ENCODE measurements around the gene SON. TPM values are rescaled to one million over a fixed set of nuclear protein-coding genes. Genes with fewer than 3 reads are reported as not detected.

The SON gene
- total and polyA plus RNA-seq, 2 of the 4 experiments (the other 2 are of a cell fraction): 81.6 to 146 TPM

DNA sequence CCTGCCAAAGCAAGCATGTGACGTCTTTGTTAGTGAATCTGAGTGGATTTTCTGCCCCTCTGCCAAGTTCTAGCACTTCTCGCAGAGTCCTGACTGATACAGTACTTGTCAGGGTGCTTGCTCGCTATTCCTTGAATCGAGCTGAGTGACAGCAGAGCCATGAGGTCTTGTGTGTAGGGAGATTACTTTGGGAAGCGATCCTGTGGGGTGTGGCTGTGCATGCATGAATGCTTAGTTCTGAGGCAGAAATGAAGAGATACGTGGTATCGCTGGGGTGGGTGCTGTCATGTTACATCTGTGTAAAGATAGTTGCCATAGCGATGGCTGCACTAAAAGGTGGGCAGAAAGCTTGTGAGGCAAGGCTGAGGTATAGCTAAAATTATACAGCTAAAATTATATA is 32.0 kb upstream of the SON start:
- dilution Hi-C loops (cut with HindIII; ENCODE audit: low sequenced_read_pairs, unreplicated experiment) (no loop called here), intact Hi-C loops (cut with micrococcal nuclease) (no loop called here), in situ Hi-C loops (cut with MboI; ENCODE audit: low sequenced_read_pairs) (no loop called here)
- H3K9ac ChIP-seq (ENCODE audit: low read depth, low read length): no peak overlapping the region
- H3K4me3 ChIP-seq (ENCODE audit: insufficient read depth, low read depth, low read length): no peak overlapping the region
- H4K20me1 ChIP-seq (ENCODE audit: insufficient read depth, low read length): no peaks in the 10 kb centered on the region
- H4K5ac ChIP-seq (ENCODE audit: low read depth, low read length): no peak overlapping the region
- H2AFZ ChIP-seq (replicated peaks; ENCODE audit: low read length, poor library complexity): no peak overlapping the region
- ChIA-PET POLR2A (ENCODE audit: unreplicated experiment) (interaction anchor here (0.9 kb wide), 1 partner anchor 33 kb away, joined by 4 read pairs; no protein-coding TSS in a partner anchor), CTCF (no interaction called here)
- BruUV-seq (replicated peaks): no TSS peak
- H4K91ac ChIP-seq (ENCODE audit: insufficient read depth, low read depth, low read length): no peak overlapping the region
- peaks cover 38% of the 10 kb centered on the region for H3K36me3 ChIP-seq (ENCODE audit: control insufficient read depth, insufficient read depth, low read length)
- no peak overlapping the region for H2BK15ac ChIP-seq (ENCODE audit: low read depth, low read length)
- H3K4me2 ChIP-seq (ENCODE audit: low read depth, low read length): no peak overlapping the region
- no peak overlapping the region for H2AK9ac ChIP-seq (replicated peaks; ENCODE audit: low read depth, low read length, poor library complexity)
- ATAC-seq (ENCODE audit: low read depth) (no peak), DNase-seq (no peak)
- H3K4ac ChIP-seq (ENCODE audit: low read depth, low read length): no peak overlapping the region
- H3K27me3 ChIP-seq (ENCODE audit: control insufficient read depth, insufficient read depth, low read length): no peaks in the 10 kb centered on the region
- no peak overlapping the region for H2BK5ac ChIP-seq (ENCODE audit: low read depth, low read length, poor library complexity, severe bottlenecking)
- peaks cover 7% of the 10 kb centered on the region; the same call in 1 of the 2 replicates for H3K4me1 ChIP-seq (ENCODE audit: control insufficient read depth, insufficient read depth, low read length)
- no peaks in the 10 kb centered on the region for H3K9me3 ChIP-seq (ENCODE audit: control insufficient read depth, insufficient read depth, low read length)
- WGBS, 2 experiments (ENCODE audit: extremely low coverage in 2 of 2, insufficient read length in 1 of 2): 95% methylated on average over 4 of the region's 8 CpGs; no CpG with 5 or more reads in 1 of the 2 experiments
- H3K27ac ChIP-seq (ENCODE audit: insufficient read depth, low read length): no peak overlapping the region
- H2BK120ac ChIP-seq (ENCODE audit: low read depth, low read length): no peak overlapping the region
- no peak overlapping the region for H2AK5ac ChIP-seq (ENCODE audit: low read depth, low read length)
- H3K18ac ChIP-seq (ENCODE audit: low read depth, low read length): no peak overlapping the region
- no peak overlapping the region for H2BK20ac ChIP-seq (ENCODE audit: low read depth, low read length)
- no peak overlapping the region for H3K14ac ChIP-seq (replicated peaks; ENCODE audit: low read depth, low read length)
- H3K79me1 ChIP-seq (ENCODE audit: low read depth in 1 of 2, low read length in 2 of 2): no peaks in the 10 kb centered on the region; a peak in 1 of 4 replicates
- H3K23ac ChIP-seq (ENCODE audit: low read depth, low read length): no peak overlapping the region
- TF ChIP-seq, protein P1, sequence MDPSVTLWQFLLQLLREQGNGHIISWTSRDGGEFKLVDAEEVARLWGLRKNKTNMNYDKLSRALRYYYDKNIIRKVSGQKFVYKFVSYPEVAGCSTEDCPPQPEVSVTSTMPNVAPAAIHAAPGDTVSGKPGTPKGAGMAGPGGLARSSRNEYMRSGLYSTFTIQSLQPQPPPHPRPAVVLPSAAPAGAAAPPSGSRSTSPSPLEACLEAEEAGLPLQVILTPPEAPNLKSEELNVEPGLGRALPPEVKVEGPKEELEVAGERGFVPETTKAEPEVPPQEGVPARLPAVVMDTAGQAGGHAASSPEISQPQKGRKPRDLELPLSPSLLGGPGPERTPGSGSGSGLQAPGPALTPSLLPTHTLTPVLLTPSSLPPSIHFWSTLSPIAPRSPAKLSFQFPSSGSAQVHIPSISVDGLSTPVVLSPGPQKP (IDR thresholded peaks at IDR 0.05; ENCODE audit: borderline replicate concordance, low read depth, low read length): no peak
- H3K9me1 ChIP-seq (ENCODE audit: insufficient read depth, low read length): no peaks in the 10 kb centered on the region
- H4K8ac ChIP-seq (ENCODE audit: low read depth in 2 of 2, low read length in 2 of 2): no peak overlapping the region
- H3K56ac ChIP-seq (ENCODE audit: extremely low read depth, insufficient read depth, low read length): no peak overlapping the region

Measured in IMR-90 (cell line).